ENCODE results near the gene ARFGEF2. TPM values are rescaled to one million over a fixed set of nuclear protein-coding genes. Genes with fewer than 3 reads are reported as not detected.
"Not testable (repeated sequence)": the region's sequence is repeated elsewhere in the genome, so short reads cannot be mapped to it uniquely, and the experiment has no call there.

ARFGEF2 gene
- total RNA-seq, 1 donor from 2014 or later = 18.3 TPM

- Histone ChIP-seq H3K36me3 (ENCODE audit: control insufficient read depth in 3 of 3, insufficient read depth in 3 of 3, low read length in 3 of 3) (peaks cover 41 to 59% (median 57%) of the 10 kb centered on the region in 3 donors), H3K4me3 (ENCODE audit: low read length in 3 of 3) (no peak overlapping the region), H3K27ac (ENCODE audit: low read depth, low read length) (no peak overlapping the region), H3K9me3 (ENCODE audit: control insufficient read depth in 3 of 3, low read length in 3 of 3) (no peaks in the 10 kb centered on the region), H3K4me1 (ENCODE audit: control insufficient read depth in 3 of 3, insufficient read depth in 3 of 3, low read length in 3 of 3) (no peaks in the 10 kb centered on the region), H3K27me3 (ENCODE audit: control insufficient read depth in 3 of 3, insufficient read depth in 3 of 3, low read length in 3 of 3) (no peaks in the 10 kb centered on the region), H3K9ac (ENCODE audit: low read depth in 1 of 3, low read length in 3 of 3) (no peak overlapping the region)
Observed at GRCh38 chr20:49024220-49024619, 102.7 kb downstream of the ARFGEF2 start.

- H3K9me3 ChIP-seq (ENCODE audit: control insufficient read depth in 3 of 3, low read length in 3 of 3); H3K9ac ChIP-seq (ENCODE audit: low read depth in 1 of 3, low read length in 3 of 3); H3K27me3 ChIP-seq (ENCODE audit: control insufficient read depth in 3 of 3, insufficient read depth in 3 of 3, low read length in 3 of 3); H3K27ac ChIP-seq (ENCODE audit: low read depth, low read length); H3K4me1 ChIP-seq (ENCODE audit: control insufficient read depth in 3 of 3, insufficient read depth in 3 of 3, low read length in 3 of 3); H3K4me3 ChIP-seq (ENCODE audit: low read length in 3 of 3): not testable (repeated sequence)
- H3K36me3 ChIP-seq (ENCODE audit: control insufficient read depth in 3 of 3, insufficient read depth in 3 of 3, low read length in 3 of 3) = peaks cover 40 to 59% (median 52%) of the 10 kb centered on the region in 3 donors
Observed at GRCh38 chr20:49028177-49028576, 106.7 kb downstream of the ARFGEF2 start.

GRCh38 chr20:49028684-49029083, 107.2 kb downstream of the ARFGEF2 start:
- Histone ChIP-seq H3K27me3 (ENCODE audit: control insufficient read depth in 3 of 3, insufficient read depth in 3 of 3, low read length in 3 of 3) (no peaks in the 10 kb centered on the region), H3K9ac (ENCODE audit: low read depth in 1 of 3, low read length in 3 of 3) (no peak overlapping the region), H3K9me3 (ENCODE audit: control insufficient read depth in 3 of 3, low read length in 3 of 3) (no peaks in the 10 kb centered on the region), H3K36me3 (ENCODE audit: control insufficient read depth in 3 of 3, insufficient read depth in 3 of 3, low read length in 3 of 3) (peaks cover 43 to 63% (median 54%) of the 10 kb centered on the region in 3 donors), H3K4me3 (ENCODE audit: low read length in 3 of 3) (no peak overlapping the region), H3K4me1 (ENCODE audit: control insufficient read depth in 3 of 3, insufficient read depth in 3 of 3, low read length in 3 of 3) (no peaks in the 10 kb centered on the region), H3K27ac (ENCODE audit: low read depth, low read length) (no peak overlapping the region)

GRCh38 chr20:49029203-49029602, 107.7 kb downstream of the ARFGEF2 start:
- Histone ChIP-seq H3K27ac (ENCODE audit: low read depth, low read length) (no peak overlapping the region), H3K9ac (ENCODE audit: low read depth in 1 of 3, low read length in 3 of 3) (no peak overlapping the region), H3K36me3 (ENCODE audit: control insufficient read depth in 3 of 3, insufficient read depth in 3 of 3, low read length in 3 of 3) (peaks cover 44 to 64% (median 54%) of the 10 kb centered on the region in 3 donors)

GRCh38 chr20:49030954-49031619, 109.6 kb downstream of the ARFGEF2 start:
- Histone ChIP-seq H3K27me3 (ENCODE audit: control insufficient read depth in 3 of 3, insufficient read depth in 3 of 3, low read length in 3 of 3) (no peaks in the 10 kb centered on the region), H3K4me3 (ENCODE audit: low read length in 3 of 3) (no peak overlapping the region), H3K9me3 (ENCODE audit: control insufficient read depth in 3 of 3, low read length in 3 of 3) (no peaks in the 10 kb centered on the region), H3K36me3 (ENCODE audit: control insufficient read depth in 3 of 3, insufficient read depth in 3 of 3, low read length in 3 of 3) (peaks cover 36 to 51% (median 50%) of the 10 kb centered on the region in 3 donors), H3K27ac (ENCODE audit: low read depth, low read length) (no peak overlapping the region), H3K4me1 (ENCODE audit: control insufficient read depth in 3 of 3, insufficient read depth in 3 of 3, low read length in 3 of 3) (no peaks in the 10 kb centered on the region), H3K9ac (ENCODE audit: low read depth in 1 of 3, low read length in 3 of 3) (no peak overlapping the region)

More at GRCh38 chr20:49029203-49029602, 107.7 kb downstream of the ARFGEF2 start:
- H3K4me1 ChIP-seq (ENCODE audit: control insufficient read depth in 3 of 3, insufficient read depth in 3 of 3, low read length in 3 of 3) = no peaks in the 10 kb centered on the region
- no peak overlapping the region for H3K4me3 ChIP-seq (ENCODE audit: low read length in 3 of 3)
- no peaks in the 10 kb centered on the region for H3K9me3 ChIP-seq (ENCODE audit: control insufficient read depth in 3 of 3, low read length in 3 of 3)
- no peaks in the 10 kb centered on the region for H3K27me3 ChIP-seq (ENCODE audit: control insufficient read depth in 3 of 3, insufficient read depth in 3 of 3, low read length in 3 of 3)

- no peaks in the 10 kb centered on the region for H3K4me1 ChIP-seq (ENCODE audit: control insufficient read depth in 3 of 3, insufficient read depth in 3 of 3, low read length in 3 of 3)
- H3K27me3 ChIP-seq (ENCODE audit: control insufficient read depth in 3 of 3, insufficient read depth in 3 of 3, low read length in 3 of 3) = no peaks in the 10 kb centered on the region
- no peak overlapping the region for H3K4me3 ChIP-seq (ENCODE audit: low read length in 3 of 3)
- H3K27ac ChIP-seq (ENCODE audit: low read depth, low read length) = no peak overlapping the region
- H3K9me3 ChIP-seq (ENCODE audit: control insufficient read depth in 3 of 3, low read length in 3 of 3) = no peaks in the 10 kb centered on the region
- H3K36me3 ChIP-seq (ENCODE audit: control insufficient read depth in 3 of 3, insufficient read depth in 3 of 3, low read length in 3 of 3) = peaks cover 32 to 48% (median 45%) of the 10 kb centered on the region in 3 donors
- no peak overlapping the region for H3K9ac ChIP-seq (ENCODE audit: low read depth in 1 of 3, low read length in 3 of 3)
Observed at GRCh38 chr20:49032455-49032854, 110.9 kb downstream of the ARFGEF2 start.

- Histone ChIP-seq H3K27me3 (ENCODE audit: control insufficient read depth in 3 of 3, insufficient read depth in 3 of 3, low read length in 3 of 3) (no peaks in the 10 kb centered on the region), H3K4me3 (ENCODE audit: low read length in 3 of 3) (no peak overlapping the region), H3K4me1 (ENCODE audit: control insufficient read depth in 3 of 3, insufficient read depth in 3 of 3, low read length in 3 of 3) (no peaks in the 10 kb centered on the region), H3K9me3 (ENCODE audit: control insufficient read depth in 3 of 3, low read length in 3 of 3) (no peaks in the 10 kb centered on the region), H3K9ac (ENCODE audit: low read depth in 1 of 3, low read length in 3 of 3) (no peak overlapping the region), H3K27ac (ENCODE audit: low read depth, low read length) (no peak overlapping the region), H3K36me3 (ENCODE audit: control insufficient read depth in 3 of 3, insufficient read depth in 3 of 3, low read length in 3 of 3) (peaks cover 21 to 34% (median 32%) of the 10 kb centered on the region in 3 donors)
Observed at GRCh38 chr20:49034070-49034732, 112.7 kb downstream of the ARFGEF2 start.

GRCh38 chr20:49037962-49038387, 116.5 kb downstream of the ARFGEF2 start:
- no peaks in the 10 kb centered on the region for H3K4me1 ChIP-seq (ENCODE audit: control insufficient read depth in 3 of 3, insufficient read depth in 3 of 3, low read length in 3 of 3)
- no peak overlapping the region for H3K4me3 ChIP-seq (ENCODE audit: low read length in 3 of 3)
- H3K36me3 ChIP-seq (ENCODE audit: control insufficient read depth in 3 of 3, insufficient read depth in 3 of 3, low read length in 3 of 3) = peaks cover 11 to 20% (median 15%) of the 10 kb centered on the region in 3 donors
- H3K27me3 ChIP-seq (ENCODE audit: control insufficient read depth in 3 of 3, insufficient read depth in 3 of 3, low read length in 3 of 3) = no peaks in the 10 kb centered on the region
- no peaks in the 10 kb centered on the region for H3K9me3 ChIP-seq (ENCODE audit: control insufficient read depth in 3 of 3, low read length in 3 of 3)
- no peak overlapping the region for H3K27ac ChIP-seq (ENCODE audit: low read depth, low read length)
- H3K9ac ChIP-seq (ENCODE audit: low read depth in 1 of 3, low read length in 3 of 3) = no peak overlapping the region

- Histone ChIP-seq H3K27me3 (ENCODE audit: control insufficient read depth in 3 of 3, insufficient read depth in 3 of 3, low read length in 3 of 3) (no peaks in the 10 kb centered on the region), H3K36me3 (ENCODE audit: control insufficient read depth in 3 of 3, insufficient read depth in 3 of 3, low read length in 3 of 3) (peaks cover 0 to 8% (median 0%) of the 10 kb centered on the region in 3 donors), H3K4me3 (ENCODE audit: low read length in 3 of 3) (no peak overlapping the region), H3K4me1 (ENCODE audit: control insufficient read depth in 3 of 3, insufficient read depth in 3 of 3, low read length in 3 of 3) (no peaks in the 10 kb centered on the region), H3K9me3 (ENCODE audit: control insufficient read depth in 3 of 3, low read length in 3 of 3) (no peaks in the 10 kb centered on the region), H3K27ac (ENCODE audit: low read depth, low read length) (no peak overlapping the region), H3K9ac (ENCODE audit: low read depth in 1 of 3, low read length in 3 of 3) (no peak overlapping the region)
Observed at GRCh38 chr20:49039854-49040253, 118.3 kb downstream of the ARFGEF2 start.

- Histone ChIP-seq H3K4me1 (ENCODE audit: control insufficient read depth in 3 of 3, insufficient read depth in 3 of 3, low read length in 3 of 3) (peaks cover 16 to 21% (median 17%) of the 10 kb centered on the region in 3 donors), H3K27me3 (ENCODE audit: control insufficient read depth in 3 of 3, insufficient read depth in 3 of 3, low read length in 3 of 3) (no peaks in the 10 kb centered on the region), H3K36me3 (ENCODE audit: control insufficient read depth in 3 of 3, insufficient read depth in 3 of 3, low read length in 3 of 3) (peaks cover 0 to 2% (median 0%) of the 10 kb centered on the region in 3 donors), H3K4me3 (ENCODE audit: low read length in 3 of 3) (no peak overlapping the region), H3K9me3 (ENCODE audit: control insufficient read depth in 3 of 3, low read length in 3 of 3) (no peaks in the 10 kb centered on the region), H3K9ac (ENCODE audit: low read depth in 1 of 3, low read length in 3 of 3) (no peak overlapping the region), H3K27ac (ENCODE audit: low read depth, low read length) (no peak overlapping the region)
Observed at GRCh38 chr20:49043000-49043399, 121.5 kb downstream of the ARFGEF2 start.
